GM19023 (cell line): Measurements from ENCODE around the gene ADGRB3.

Experiments used
- ATAC-seq: cut with Tn5 transposase; IDR thresholded peaks from one replicate; pipeline ENCODE4 v1.9.1; 2021; ENCODE audit warnings: mild to moderate bottlenecking, moderate library complexity; ENCODE audit not compliant: unreplicated experiment

The ADGRB3 gene

GRCh38 chr6:68697394-68697793 is 62.3 kb downstream of the ADGRB3 start:
- ATAC-seq = no peak

GRCh38 chr6:68701159-68701558 is 66.1 kb downstream of the ADGRB3 start:
- no peak for ATAC-seq

GRCh38 chr6:68704485-68704884 is 69.4 kb downstream of the ADGRB3 start:
- ATAC-seq = no peak

- no peak for ATAC-seq
Measured at GRCh38 chr6:68709091-68709490, 74.0 kb downstream of the ADGRB3 start.

DNA sequence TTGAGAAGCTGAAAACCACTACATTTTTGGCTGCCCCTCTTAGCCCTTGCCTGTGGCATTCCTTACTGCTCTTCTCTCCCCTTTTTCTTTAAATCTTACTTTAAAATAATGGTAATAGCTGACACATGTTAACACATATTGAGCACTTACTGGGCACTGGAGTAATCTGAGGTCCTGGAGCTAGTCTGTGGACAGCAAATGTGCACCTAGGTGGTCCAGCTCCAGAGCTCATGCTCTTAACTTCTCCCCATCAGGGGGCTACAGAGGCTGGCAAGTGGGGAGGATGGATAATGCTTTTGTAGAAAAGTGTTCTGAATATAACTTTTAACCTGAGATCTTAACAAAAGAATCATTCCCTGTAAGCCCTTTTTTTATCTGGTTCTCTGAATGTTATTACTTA is 74.8 kb downstream of the ADGRB3 start:
- no peak for ATAC-seq

- ATAC-seq = no peak
Measured at GRCh38 chr6:68710496-68710895, 75.4 kb downstream of the ADGRB3 start.

DNA sequence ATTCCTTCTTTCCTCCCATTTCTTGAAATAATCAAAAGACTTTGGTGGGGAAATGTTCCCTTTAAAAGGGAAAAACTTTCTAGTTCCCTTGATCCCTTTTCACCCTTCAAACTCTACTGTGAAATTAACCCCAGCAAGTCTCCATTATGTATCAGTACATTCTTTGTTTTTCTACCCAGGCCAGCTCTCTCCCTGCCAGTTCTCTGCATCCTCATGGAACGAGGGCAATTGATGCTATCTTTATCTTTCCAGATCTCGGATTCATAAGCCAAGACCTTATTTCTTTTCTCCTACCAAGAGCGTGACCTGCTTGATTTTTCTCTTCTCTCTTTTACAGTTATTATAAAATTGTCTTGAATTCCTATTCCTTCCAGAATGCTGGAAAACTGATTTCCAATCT is 75.8 kb downstream of the ADGRB3 start:
- ATAC-seq = no peak

- no peak for ATAC-seq
Measured at GRCh38 chr6:68711386-68712000, 76.4 kb downstream of the ADGRB3 start.

DNA sequence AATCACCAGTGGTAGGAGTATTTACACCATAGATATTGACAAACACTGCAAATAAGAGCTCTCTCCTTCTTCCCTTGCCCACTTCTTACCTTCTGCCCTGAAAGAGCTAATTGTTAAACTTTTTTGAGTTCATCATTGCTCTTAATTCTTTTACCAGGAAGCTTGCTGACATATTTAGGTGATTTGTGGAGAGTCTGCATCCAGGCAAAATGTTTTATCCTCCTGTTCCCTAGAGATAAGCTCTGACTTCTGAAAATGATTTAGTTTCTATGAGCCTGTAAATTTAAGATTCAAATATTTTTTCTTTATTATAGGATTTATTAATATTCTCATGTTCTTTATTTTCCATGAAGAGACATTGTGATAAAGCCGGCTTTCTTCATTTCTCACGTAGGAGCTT is 81.5 kb downstream of the ADGRB3 start:
- ATAC-seq = no peak

- ATAC-seq = no peak
Measured at GRCh38 chr6:68718385-68719073, 83.4 kb downstream of the ADGRB3 start.

- ATAC-seq = no peak
Measured at GRCh38 chr6:68719761-68720160, 84.7 kb downstream of the ADGRB3 start.

- ATAC-seq = no peak
Measured at GRCh38 chr6:68722891-68723527, 87.9 kb downstream of the ADGRB3 start.

- ATAC-seq = no peak
Measured at GRCh38 chr6:68724060-68724459, 89.0 kb downstream of the ADGRB3 start.

GRCh38 chr6:68726337-68726736 is 91.3 kb downstream of the ADGRB3 start:
- ATAC-seq = no peak

GRCh38 chr6:68726992-68727391 is 91.9 kb downstream of the ADGRB3 start:
- ATAC-seq = no peak

- no peak for ATAC-seq
Measured at GRCh38 chr6:68727699-68728098, 92.6 kb downstream of the ADGRB3 start.

- no peak for ATAC-seq
Measured at GRCh38 chr6:68728159-68728979, 93.3 kb downstream of the ADGRB3 start.

DNA sequence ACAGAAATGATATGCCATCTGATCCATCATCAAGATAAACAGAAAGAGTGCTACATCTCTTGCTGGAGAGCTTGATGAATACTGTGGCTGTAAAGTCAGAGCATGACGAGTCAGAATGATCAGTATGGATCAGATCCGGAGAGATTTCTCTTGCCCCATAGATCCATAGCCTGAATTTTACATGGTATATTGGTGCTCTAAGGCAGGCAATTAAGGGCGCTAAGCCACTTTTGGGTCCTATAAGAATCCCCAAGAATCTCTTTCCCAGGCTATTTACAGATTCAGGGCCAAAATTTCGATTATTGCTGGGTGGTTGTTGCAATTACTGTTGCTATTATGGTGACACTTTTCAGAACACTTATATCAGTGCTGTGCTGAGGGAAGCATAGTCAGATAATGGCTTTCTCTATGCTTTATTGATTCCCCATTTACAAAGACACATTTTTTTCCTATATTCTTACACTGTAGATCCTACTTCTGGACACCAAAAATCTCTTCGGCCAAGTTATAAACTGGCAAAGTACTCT is 94.4 kb downstream of the ADGRB3 start:
- no peak for ATAC-seq

GRCh38 chr6:68730291-68731054 is 95.4 kb downstream of the ADGRB3 start:
- no peak for ATAC-seq

DNA sequence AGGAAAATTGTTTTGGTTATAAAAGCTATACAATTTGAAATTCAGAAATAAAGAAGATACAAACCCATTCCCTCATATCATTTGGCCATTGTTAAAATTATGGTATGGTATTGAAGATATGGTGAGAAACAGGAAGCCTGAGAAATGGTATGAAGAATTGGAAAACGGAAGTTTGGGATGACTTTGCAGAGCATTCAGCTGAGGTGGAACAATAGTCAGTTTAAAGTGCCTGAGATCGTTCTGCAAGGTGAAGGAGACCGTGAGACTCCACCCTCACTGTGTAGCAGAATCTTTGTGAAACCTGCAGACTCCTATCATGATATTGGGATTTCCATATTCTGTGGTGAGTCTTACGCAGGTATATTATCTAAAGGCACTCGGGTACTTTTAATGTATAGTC is 97.3 kb downstream of the ADGRB3 start:
- ATAC-seq = no peak

DNA sequence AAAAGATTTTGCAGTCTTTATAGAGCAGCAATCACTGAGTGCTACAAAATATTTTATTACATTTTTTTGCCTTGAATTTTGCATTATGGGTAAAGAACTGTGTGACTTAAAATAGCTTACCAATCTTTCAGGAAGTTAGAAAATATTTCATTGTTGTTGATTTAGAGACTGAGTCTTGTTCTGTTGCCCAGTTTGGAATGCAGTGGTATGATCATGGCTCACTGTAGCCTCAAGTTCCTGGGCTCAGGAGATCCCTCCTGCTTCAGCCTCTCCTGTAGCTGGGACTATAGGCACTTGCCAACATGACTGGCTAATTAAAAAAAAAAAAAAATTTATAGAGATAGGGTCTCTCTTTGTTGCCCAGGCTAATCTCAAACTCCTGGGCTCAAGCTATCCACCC is 100.8 kb downstream of the ADGRB3 start:
- no peak for ATAC-seq
